GM19328 (cell line): Measurements from ENCODE around the gene RIGI.
"Not testable (repeated sequence)": the region's sequence is repeated elsewhere in the genome, so short reads cannot be mapped to it uniquely, and the experiment has no call there.

Source experiments
- ATAC-seq: cut with Tn5 transposase; IDR thresholded peaks from one replicate; pipeline ENCODE4 v1.9.1; 2021; ENCODE audit warnings: mild to moderate bottlenecking, moderate library complexity; ENCODE audit not compliant: unreplicated experiment

The RIGI gene

GRCh38 chr9:32533336-32533735 is 7.3 kb upstream of the RIGI start:
- no peak for ATAC-seq

GRCh38 chr9:32526707-32527048 is 682 bp upstream of the RIGI start:
- ATAC-seq = no peak

- ATAC-seq = no peak
Measured at GRCh38 chr9:32525709-32526030, 326 bp downstream of the RIGI start.

- ATAC-seq = peak; percentile 23
Measured at GRCh38 chr9:32524892-32525708, 896 bp downstream of the RIGI start.

GRCh38 chr9:32524558-32524891 is 1.5 kb downstream of the RIGI start:
- ATAC-seq = not testable (repeated sequence)

GRCh38 chr9:32523910-32524309 is 2.1 kb downstream of the RIGI start:
- no peak for ATAC-seq

GRCh38 chr9:32518276-32518675 is 7.7 kb downstream of the RIGI start:
- no peak for ATAC-seq

- no peak for ATAC-seq
Measured at GRCh38 chr9:32516241-32516640, 9.8 kb downstream of the RIGI start.

- no peak for ATAC-seq
Measured at GRCh38 chr9:32508728-32509127, 17.3 kb downstream of the RIGI start.

GRCh38 chr9:32503008-32503407 is 23.0 kb downstream of the RIGI start:
- no peak for ATAC-seq

- no peak for ATAC-seq
Measured at GRCh38 chr9:32502464-32502863, 23.5 kb downstream of the RIGI start.

- no peak for ATAC-seq
Measured at GRCh38 chr9:32501868-32502267, 24.1 kb downstream of the RIGI start.

GRCh38 chr9:32500768-32501167 is 25.2 kb downstream of the RIGI start:
- no peak for ATAC-seq

- ATAC-seq = no peak
Measured at GRCh38 chr9:32497921-32498320, 28.1 kb downstream of the RIGI start.

- no peak for ATAC-seq
Measured at GRCh38 chr9:32490601-32491000, 35.4 kb downstream of the RIGI start.

- no peak for ATAC-seq
Measured at GRCh38 chr9:32487981-32488380, 38.0 kb downstream of the RIGI start.

GRCh38 chr9:32486839-32487562 is 39.0 kb downstream of the RIGI start:
- ATAC-seq = no peak

GRCh38 chr9:32483343-32483742 is 42.7 kb downstream of the RIGI start:
- no peak for ATAC-seq
